Psoas muscle (tissue), 8 donors: Measurements from ENCODE around the gene XKR3. TPM values are rescaled to one million over a fixed set of nuclear protein-coding genes. Genes with fewer than 3 reads are reported as not detected.

Experiments
- ATAC-seq, 4 donors: fragments of 200-7000 bp; cut with Tn5 transposase; one replicate each; pipeline ENCODE4 v1.9.1; 2020; ENCODE audit warnings: moderate library complexity in 3 of 4, mild to moderate bottlenecking in 2 of 4
- DNase-seq, 2 donors: peaks; one replicate each; pipeline ENCODE4 v3.0.0-alpha.2; 2020
- H3K27ac ChIP-seq: fragments of 200-600 bp; one replicate; pipeline ENCODE4 v1.8.0; 2022
- H3K27me3 ChIP-seq, 3 donors: fragments of 200-600 bp in 1 of 3; one replicate each; pipeline versions ENCODE4 v1.6.1 to v1.8.0; 2013 to 2022; ENCODE audit warnings: low read length in 2 of 3, mild to moderate bottlenecking in 2 of 3, moderate library complexity in 1 of 3; ENCODE audit not compliant: insufficient read depth in 3 of 3
- H3K36me3 ChIP-seq, 2 donors: fragments of 200-600 bp in 1 of 2; one replicate each; pipeline versions ENCODE4 v1.6.1 to v1.8.0; 2013 to 2022; ENCODE audit warnings: low read depth in 1 of 2, mild to moderate bottlenecking in 1 of 2, moderate library complexity in 1 of 2; ENCODE audit not compliant: insufficient read depth in 1 of 2
- H3K4me1 ChIP-seq: fragments of 200-600 bp; one replicate; pipeline ENCODE4 v1.8.0; 2022
- H3K4me3 ChIP-seq: fragments of 200-600 bp; one replicate; pipeline ENCODE4 v1.8.0; 2022; ENCODE audit warnings: mild to moderate bottlenecking
- H3K9me3 ChIP-seq: fragments of 200-600 bp; one replicate; pipeline ENCODE4 v1.8.0; 2022
- CTCF ChIP-seq: fragments of 200-600 bp; IDR thresholded peaks from one replicate; pipeline ENCODE4 v1.8.0; 2022; ENCODE audit warnings: antibody characterized with exemption
- whole genome bisulfite sequencing, 3 donors: extraction: QIAGEN DNeasy Blood & Tissue Kit; methylation state at CpG; one replicate each; pipeline versions ENCODE4 v1.1.6 to v1.1.7; 2013; 5-methylcytosine and 5-hydroxymethylcytosine counted together
- intact Hi-C, 2 donors: fragments of 100-400 bp; cut with DNase I; formaldehyde crosslinking; loops; one replicate each; pipeline versions ENCODE4 v1.11.0 to v1.14.2; 2022
- polyA plus RNA-seq, 3 donors: library from polyadenylated mRNA; stranded (reverse); fragments of 200-250 nt; gene quantifications; one replicate each; pipeline ENCODE4 v1.2.3, GENCODE V29; 2013
- total RNA-seq, 4 donors: library from RNA; stranded (reverse); fragmentation: NEBNext Ultra II Directional in 2 of 4; extraction: Animal tissue kit (Norgen Biotek cat#: 25700) in 2 of 4; gene quantifications; one replicate each; pipeline versions ENCODE4 v1.2.1 to v1.2.4, GENCODE V29; 2021 to 2023
- donor health status: healthy with polysubstance abuse.
- donor health status: DM: no; HTN: no; CAD: no; lungs with moderate emphysema.
- donor health status: Bipolar disorder and iron deficiency.
- donor health status: healthy.
- donor health status: DM: yes; HTN: yes; CAD: no.
- donor health status: DM: no; HTN: no; CAD: no.
- donor health status: DM: no; HTN: no; CAD: no.
- donor health status: DM: yes; HTN: yes; CAD: no.

The XKR3 gene
- total and polyA plus RNA-seq, 7 donors, result not detected

- H3K27me3 ChIP-seq, result peaks cover 0 to 4% (median 2%) of the 10 kb centered on the region in 3 donors
- no peaks in the 10 kb centered on the region for H3K9me3 ChIP-seq
- no peaks in the 10 kb centered on the region for H3K4me1 ChIP-seq
- DNase-seq, result no peak
- TF ChIP-seq CTCF, result no peak
- no peak overlapping the region for H3K4me3 ChIP-seq
- no peak overlapping the region for H3K27ac ChIP-seq
- 54 to 74% (median 74%) methylated on average over 1 of the region's 1 CpG for WGBS, 3 donors
- intact Hi-C loops, result no loop called here
- no peaks in the 10 kb centered on the region for H3K36me3 ChIP-seq
- no peak for ATAC-seq
Observed at GRCh38 chr22:16834971-16835370, 9.8 kb upstream of the XKR3 start.

GRCh38 chr22:16831257-16831656 is 6.0 kb upstream of the XKR3 start:
- H3K27me3 ChIP-seq, result peaks cover 0 to 4% (median 2%) of the 10 kb centered on the region in 3 donors
- no peaks in the 10 kb centered on the region for H3K4me1 ChIP-seq
- no peak overlapping the region for H3K27ac ChIP-seq
- TF ChIP-seq CTCF, result no peak
- H3K36me3 ChIP-seq, result no peaks in the 10 kb centered on the region
- ATAC-seq (no peak), DNase-seq (no peak)
- no peaks in the 10 kb centered on the region for H3K9me3 ChIP-seq
- WGBS, 3 donors, result 35 to 48% (median 45%) methylated on average over 5 of the region's 5 CpGs
- intact Hi-C loops, result no loop called here
- no peak overlapping the region for H3K4me3 ChIP-seq

GRCh38 chr22:16829985-16830384 is 4.8 kb upstream of the XKR3 start:
- DNase-seq, result no peak
- intact Hi-C loops, result no loop called here
- 92 to 94% (median 93%) methylated on average over 3 of the region's 3 CpGs for WGBS, 3 donors

GRCh38 chr22:16828876-16829275 is 3.7 kb upstream of the XKR3 start:
- intact Hi-C loops, result no loop called here
- no peak for ATAC-seq
- WGBS, 3 donors, result 63 to 68% (median 65%) methylated on average over 4 of the region's 4 CpGs

More at GRCh38 chr22:16829985-16830384, 4.8 kb upstream of the XKR3 start:
- Histone ChIP-seq H3K27me3 (peaks cover 0 to 2% (median 0%) of the 10 kb centered on the region in 3 donors), H3K4me3 (no peak overlapping the region), H3K36me3 (no peaks in the 10 kb centered on the region), H3K4me1 (no peaks in the 10 kb centered on the region), H3K27ac (no peak overlapping the region), H3K9me3 (no peaks in the 10 kb centered on the region)
- no peak for TF ChIP-seq CTCF
- no peak for ATAC-seq

More at GRCh38 chr22:16828876-16829275, 3.7 kb upstream of the XKR3 start:
- no peaks in the 10 kb centered on the region for H3K4me1 ChIP-seq
- peaks cover 0 to 2% (median 0%) of the 10 kb centered on the region in 3 donors for H3K27me3 ChIP-seq
- H3K27ac ChIP-seq, result no peak overlapping the region
- no peaks in the 10 kb centered on the region for H3K9me3 ChIP-seq
- DNase-seq, result no peak
- no peak overlapping the region for H3K4me3 ChIP-seq
- TF ChIP-seq CTCF, result no peak
- no peaks in the 10 kb centered on the region for H3K36me3 ChIP-seq
